SH-SY5Y (cell line): ENCODE measurements around the gene RGS21.

Source experiments
- GATA2 ChIP-seq: IDR thresholded peaks from 2 replicates; pipeline ENCODE4 v1.6.1; 2011; ENCODE audit warnings: mild to moderate bottlenecking, low read depth, low read length
- GATA3 ChIP-seq: IDR thresholded peaks from 2 replicates; pipeline ENCODE4 v1.6.1; 2011; ENCODE audit warnings: low read depth, mild to moderate bottlenecking, low read length, moderate library complexity

DNA sequence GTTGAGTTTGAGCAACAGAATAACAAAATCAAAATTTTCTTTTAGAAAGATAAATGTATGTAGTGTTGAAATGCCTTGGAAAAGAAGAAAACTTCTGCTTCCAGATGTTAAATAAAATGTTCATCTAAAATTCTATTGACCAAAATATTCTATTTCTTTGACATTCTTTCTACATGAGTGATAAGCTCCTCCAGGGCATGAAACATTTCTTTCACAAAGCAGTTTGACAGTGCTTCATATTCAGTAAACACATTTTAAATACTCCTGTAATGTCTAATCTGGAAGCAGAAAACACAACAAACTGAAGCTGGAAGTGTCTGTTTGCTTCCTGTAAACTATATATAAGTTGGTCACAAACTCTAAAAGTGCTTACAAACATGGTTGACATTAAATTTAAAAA is 61.5 kb downstream of the RGS21 start:
- TF ChIP-seq GATA3, result no peak
- no peak for TF ChIP-seq GATA2
